ENCODE measurements around the gene TRIM16.
"Not testable (repeated sequence)": the region's sequence is repeated elsewhere in the genome, so short reads cannot be mapped to it uniquely, and the experiment has no call there.

Gene TRIM16

DNA sequence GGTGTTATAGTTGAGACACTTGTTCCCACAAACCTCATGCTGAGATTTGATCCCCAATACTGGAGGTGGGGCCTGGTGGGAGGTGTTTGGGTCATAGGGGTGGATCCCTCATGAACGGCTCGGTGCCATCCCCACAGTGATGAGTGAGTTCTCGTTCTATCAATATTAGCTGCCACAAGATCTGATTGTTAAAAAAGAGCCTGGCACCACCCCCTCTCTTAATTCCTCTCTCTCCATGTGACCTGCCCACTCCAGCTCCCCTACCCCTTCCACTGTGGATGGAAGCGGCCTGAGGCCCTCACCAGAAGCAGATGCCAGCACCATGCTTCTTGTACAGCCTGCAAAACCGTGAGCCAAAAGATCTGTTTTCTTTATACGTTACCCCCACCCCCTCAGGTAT, 31.2 kb downstream of the TRIM16 start:
- no peaks in the 10 kb centered on the region for H3K27me3 ChIP-seq (replicated peaks; ENCODE audit: control insufficient read depth, insufficient read depth, low read length)
- no peaks in the 10 kb centered on the region for H3K36me3 ChIP-seq (ENCODE audit: control insufficient read depth, insufficient read depth, low read length)
- H3K4me3 ChIP-seq (replicated peaks; ENCODE audit: low read depth, low read length): no peak overlapping the region
- no peak for TF ChIP-seq CTCF (IDR thresholded peaks at IDR 0.05; ENCODE audit: insufficient read depth, low read length, poor library complexity, severe bottlenecking)
- DNase-seq (ENCODE audit: extremely low read depth, insufficient read length): no peak

DNA sequence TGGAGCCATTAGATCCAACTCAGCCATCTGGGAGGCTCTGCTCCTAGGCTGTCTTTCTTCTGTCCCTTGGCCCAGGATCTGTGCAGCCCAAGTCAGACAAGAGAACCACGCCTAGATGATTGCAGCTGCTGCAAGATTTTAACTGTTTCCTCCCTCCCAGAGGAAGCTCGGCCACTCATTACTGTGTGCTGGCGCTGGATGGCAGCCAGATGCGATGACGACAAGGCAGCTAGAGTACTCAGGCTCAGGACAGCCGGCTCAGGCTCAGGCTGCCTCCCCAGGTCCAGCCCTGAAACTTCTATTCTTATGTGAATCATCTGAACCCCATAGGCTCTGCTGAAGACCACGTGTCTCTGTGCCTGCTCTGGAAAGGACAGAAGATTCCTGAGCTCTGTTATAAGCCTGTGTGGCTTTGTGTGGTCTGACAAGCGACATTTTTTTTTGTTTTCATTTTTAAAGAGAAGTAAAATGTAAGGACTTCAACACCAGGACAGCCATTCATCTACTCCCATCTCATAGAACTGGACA, 32.5 kb downstream of the TRIM16 start:
- no peaks in the 10 kb centered on the region for H3K27me3 ChIP-seq (replicated peaks; ENCODE audit: control insufficient read depth, insufficient read depth, low read length)
- no peak overlapping the region for H3K4me3 ChIP-seq (replicated peaks; ENCODE audit: low read depth, low read length)
- no peak for TF ChIP-seq CTCF (IDR thresholded peaks at IDR 0.05; ENCODE audit: insufficient read depth, low read length, poor library complexity, severe bottlenecking)
- H3K36me3 ChIP-seq (ENCODE audit: control insufficient read depth, insufficient read depth, low read length): no peaks in the 10 kb centered on the region
- peak; percentile 33 for DNase-seq (ENCODE audit: extremely low read depth, insufficient read length)

DNA sequence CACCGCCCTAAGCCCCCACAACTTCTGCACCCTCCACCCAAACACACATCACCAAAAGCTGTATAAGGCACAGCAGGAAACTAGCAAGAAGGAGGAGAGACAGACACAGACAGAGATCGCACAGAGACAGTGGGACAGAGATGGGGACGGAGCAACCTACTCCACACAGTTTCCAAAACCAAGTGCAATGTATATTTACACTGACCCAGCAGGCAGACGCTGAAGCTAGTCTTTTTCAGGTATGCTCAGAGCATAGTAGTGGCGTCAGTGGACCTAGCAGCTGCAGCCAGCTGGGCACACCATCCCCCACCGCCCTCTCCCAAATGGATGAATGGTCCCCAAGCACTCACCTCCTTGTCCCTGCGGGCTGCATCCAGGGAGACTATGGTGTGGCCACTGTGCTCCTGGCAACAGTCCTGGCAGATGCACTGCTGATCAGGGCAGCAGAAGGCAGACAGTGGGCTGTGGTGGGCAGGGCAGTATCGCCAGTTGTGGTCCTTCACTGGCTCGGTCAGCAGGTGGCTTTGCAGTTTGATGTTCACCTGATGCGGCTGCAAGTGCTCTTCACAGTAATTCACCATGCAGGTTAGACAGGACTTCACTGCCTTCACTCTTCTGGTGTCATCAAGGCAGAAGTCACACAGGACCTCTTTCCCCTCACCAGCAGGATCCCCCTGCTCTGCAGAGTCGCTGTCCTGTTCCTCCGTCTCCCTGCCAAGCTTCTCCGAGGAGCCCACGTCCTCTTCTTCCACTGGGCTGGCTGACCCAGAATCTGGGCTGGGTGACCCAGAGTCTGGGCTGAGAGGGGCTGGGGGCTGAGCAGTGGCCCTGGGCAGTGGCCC, 33.1 kb downstream of the TRIM16 start:
- Histone ChIP-seq H3K36me3 (ENCODE audit: control insufficient read depth, insufficient read depth, low read length) (no peaks in the 10 kb centered on the region), H3K4me3 (replicated peaks; ENCODE audit: low read depth, low read length) (no peak overlapping the region), H3K27me3 (replicated peaks; ENCODE audit: control insufficient read depth, insufficient read depth, low read length) (no peaks in the 10 kb centered on the region)
- TF ChIP-seq CTCF (IDR thresholded peaks at IDR 0.05; ENCODE audit: insufficient read depth, low read length, poor library complexity, severe bottlenecking): no peak
- DNase-seq (ENCODE audit: extremely low read depth, insufficient read length): peak; percentile 7

DNA sequence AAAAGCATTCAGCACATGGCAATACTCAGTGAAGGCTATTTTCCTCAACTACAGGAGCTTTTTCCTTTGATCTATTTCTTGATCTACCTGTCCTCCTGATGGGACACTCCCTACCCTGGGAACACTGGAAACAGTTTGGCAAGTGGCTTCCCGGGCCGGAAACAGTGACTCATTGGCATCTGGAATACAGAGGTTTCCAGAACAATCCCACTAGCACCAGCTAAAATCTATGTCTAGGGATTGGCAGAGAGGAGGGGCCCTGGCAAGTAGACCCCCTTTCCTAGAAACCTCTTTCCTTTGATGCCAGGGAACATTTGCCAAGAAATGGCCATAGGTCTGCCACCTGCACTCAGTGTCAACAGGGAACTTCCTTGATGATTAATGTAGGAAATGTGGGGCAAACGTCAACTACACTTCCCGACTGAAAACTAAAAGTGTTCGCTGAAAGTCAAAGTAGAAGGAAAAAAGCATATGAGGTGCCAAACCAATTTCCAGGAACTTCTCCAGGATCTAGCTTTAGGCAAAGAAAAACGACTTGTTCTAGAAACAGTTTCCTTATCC, 34.2 kb downstream of the TRIM16 start:
- no peak for TF ChIP-seq CTCF (IDR thresholded peaks at IDR 0.05; ENCODE audit: insufficient read depth, low read length, poor library complexity, severe bottlenecking)
- DNase-seq (ENCODE audit: extremely low read depth, insufficient read length): no peak
- no peaks in the 10 kb centered on the region for H3K27me3 ChIP-seq (replicated peaks; ENCODE audit: control insufficient read depth, insufficient read depth, low read length)
- no peak overlapping the region for H3K4me3 ChIP-seq (replicated peaks; ENCODE audit: low read depth, low read length)
- no peaks in the 10 kb centered on the region for H3K36me3 ChIP-seq (ENCODE audit: control insufficient read depth, insufficient read depth, low read length)

DNA sequence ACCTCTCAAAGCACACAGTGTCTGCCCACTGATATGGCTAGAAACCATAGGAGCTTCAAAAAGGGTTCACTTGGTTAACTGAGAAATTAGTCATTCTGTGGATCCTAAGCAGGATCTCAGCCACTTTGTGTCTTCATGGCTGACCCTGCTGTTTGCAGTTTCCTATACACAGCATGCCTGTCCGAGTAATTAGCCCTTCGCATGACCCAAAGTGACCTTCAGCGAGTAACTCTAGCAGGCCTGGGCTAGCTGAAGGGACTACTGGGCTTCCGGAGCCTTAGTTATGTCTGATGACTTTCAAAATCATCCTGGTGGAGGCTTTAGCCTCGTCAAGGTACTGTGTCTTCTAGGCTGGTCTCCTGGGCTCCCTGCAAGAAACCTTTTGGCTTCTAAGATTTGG, 35.7 kb downstream of the TRIM16 start:
- H3K36me3 ChIP-seq (ENCODE audit: control insufficient read depth, insufficient read depth, low read length): no peaks in the 10 kb centered on the region
- no peak overlapping the region for H3K4me3 ChIP-seq (replicated peaks; ENCODE audit: low read depth, low read length)
- TF ChIP-seq CTCF (IDR thresholded peaks at IDR 0.05; ENCODE audit: insufficient read depth, low read length, poor library complexity, severe bottlenecking): no peak
- no peak for DNase-seq (ENCODE audit: extremely low read depth, insufficient read length)
- no peaks in the 10 kb centered on the region for H3K27me3 ChIP-seq (replicated peaks; ENCODE audit: control insufficient read depth, insufficient read depth, low read length)

DNA sequence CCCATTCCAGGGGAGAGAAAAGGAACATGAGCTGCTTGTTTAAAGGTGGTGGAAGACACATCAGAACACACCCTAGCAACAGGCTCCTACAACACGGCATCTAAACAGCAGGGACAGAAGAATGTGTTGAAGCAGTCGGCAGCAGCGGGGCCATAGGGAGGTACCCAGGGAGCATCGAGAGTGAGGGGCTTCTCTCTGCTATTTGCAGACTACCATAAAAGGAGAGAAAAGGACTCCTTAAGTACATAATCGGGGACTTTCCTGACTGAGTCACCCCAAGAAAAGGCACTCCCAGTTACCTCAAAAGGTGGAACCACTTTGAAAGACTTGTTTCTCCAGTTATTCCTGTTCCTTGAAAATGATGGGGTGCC, 38.2 kb downstream of the TRIM16 start:
- H3K36me3 ChIP-seq (ENCODE audit: control insufficient read depth, insufficient read depth, low read length); H3K4me3 ChIP-seq (replicated peaks; ENCODE audit: low read depth, low read length); H3K27me3 ChIP-seq (replicated peaks; ENCODE audit: control insufficient read depth, insufficient read depth, low read length): not testable (repeated sequence)
- DNase-seq (ENCODE audit: extremely low read depth, insufficient read length): peak; percentile 34

GRCh38 chr17:15645099-15645941, 38.8 kb downstream of the TRIM16 start:
- not testable (repeated sequence) for H3K4me3 ChIP-seq (replicated peaks; ENCODE audit: low read depth, low read length); H3K27me3 ChIP-seq (replicated peaks; ENCODE audit: control insufficient read depth, insufficient read depth, low read length); H3K36me3 ChIP-seq (ENCODE audit: control insufficient read depth, insufficient read depth, low read length)
- peak; percentile 13 for DNase-seq (ENCODE audit: extremely low read depth, insufficient read length)

- not testable (repeated sequence) for H3K36me3 ChIP-seq (ENCODE audit: control insufficient read depth, insufficient read depth, low read length)
Observed at GRCh38 chr17:15642505-15643251, 41.4 kb downstream of the TRIM16 start.

More at GRCh38 chr17:15642505-15643251, 41.4 kb downstream of the TRIM16 start:
- not testable (repeated sequence) for H3K4me3 ChIP-seq (replicated peaks; ENCODE audit: low read depth, low read length); H3K27me3 ChIP-seq (replicated peaks; ENCODE audit: control insufficient read depth, insufficient read depth, low read length); DNase-seq (ENCODE audit: extremely low read depth, insufficient read length)

All from GM06990 (cell line).